Stimulated activated CD8-positive, alpha-beta memory T cell treated with anti-CD3 and anti-CD28 coated beads, Interleukin-7, amount 100 ng/mL, for 1 hour (primary cell): ENCODE data around the gene TPM2.

ENCODE experiments used
- DNase-seq, 2 donors: peaks; one replicate each; pipeline ENCODE4 v3.0.0-alpha.2; 2020; ENCODE audit warnings: low read depth in 2 of 2

Gene TPM2

GRCh38 chr9:35718721-35719511, 29.2 kb upstream of the TPM2 start:
- DNase-seq = no peak

GRCh38 chr9:35717132-35717870, 27.6 kb upstream of the TPM2 start:
- no peak for DNase-seq

GRCh38 chr9:35716230-35716629, 26.5 kb upstream of the TPM2 start:
- no peak for DNase-seq

GRCh38 chr9:35714579-35715252, 25.0 kb upstream of the TPM2 start:
- no peak for DNase-seq

DNA sequence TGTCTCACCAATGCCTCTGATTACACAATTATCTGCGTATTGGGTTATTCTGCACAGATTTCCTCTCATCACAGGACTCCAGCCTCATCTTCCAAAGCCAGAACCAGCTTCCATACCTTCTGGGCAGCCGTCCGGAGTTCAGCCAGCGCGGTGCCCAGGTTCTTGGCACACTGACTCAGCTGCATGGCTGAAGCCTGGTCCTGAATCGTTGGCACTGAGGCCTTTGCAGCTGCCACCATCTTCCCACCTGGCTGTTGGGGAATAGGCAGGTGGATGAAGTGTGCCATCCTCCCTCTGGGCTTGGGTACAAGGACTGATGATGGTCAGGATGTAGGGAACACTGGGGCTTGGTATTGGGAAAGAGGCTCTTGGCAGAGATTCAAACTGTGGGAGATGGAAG, 24.4 kb upstream of the TPM2 start:
- DNase-seq = no peak

- no peak for DNase-seq
Observed at GRCh38 chr9:35713578-35713977, 23.9 kb upstream of the TPM2 start.

DNA sequence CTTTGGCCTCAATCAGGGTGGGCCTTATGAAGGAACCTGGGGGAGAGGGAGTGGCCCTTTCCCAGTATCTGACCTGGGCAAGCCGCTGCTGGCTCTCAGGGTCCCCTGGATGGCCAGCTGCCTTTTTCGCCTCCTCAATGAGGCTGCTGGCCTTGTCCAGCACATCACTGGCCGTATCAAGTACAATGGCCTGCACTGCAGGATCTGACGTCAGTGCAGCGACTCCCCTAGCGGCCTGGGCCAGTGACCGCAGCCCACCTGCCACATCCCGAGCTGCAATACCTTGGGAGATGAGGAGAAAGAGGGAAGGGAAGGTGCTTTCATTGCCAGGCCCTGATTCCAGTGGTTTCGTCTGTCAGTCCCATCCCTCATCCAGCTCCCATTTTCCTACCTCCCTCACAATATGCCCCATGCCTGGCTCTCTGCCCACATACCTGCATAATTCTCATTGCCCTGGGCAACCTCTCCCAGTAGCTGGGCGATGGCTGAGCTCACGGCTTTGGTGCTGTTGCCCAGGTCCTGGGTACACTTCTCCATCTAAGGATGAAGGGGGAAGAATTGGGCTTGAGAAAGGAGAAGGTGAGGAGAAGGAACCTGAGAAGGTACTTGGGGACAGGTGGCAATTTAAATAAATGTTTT, 23.2 kb upstream of the TPM2 start:
- no peak for DNase-seq

DNA sequence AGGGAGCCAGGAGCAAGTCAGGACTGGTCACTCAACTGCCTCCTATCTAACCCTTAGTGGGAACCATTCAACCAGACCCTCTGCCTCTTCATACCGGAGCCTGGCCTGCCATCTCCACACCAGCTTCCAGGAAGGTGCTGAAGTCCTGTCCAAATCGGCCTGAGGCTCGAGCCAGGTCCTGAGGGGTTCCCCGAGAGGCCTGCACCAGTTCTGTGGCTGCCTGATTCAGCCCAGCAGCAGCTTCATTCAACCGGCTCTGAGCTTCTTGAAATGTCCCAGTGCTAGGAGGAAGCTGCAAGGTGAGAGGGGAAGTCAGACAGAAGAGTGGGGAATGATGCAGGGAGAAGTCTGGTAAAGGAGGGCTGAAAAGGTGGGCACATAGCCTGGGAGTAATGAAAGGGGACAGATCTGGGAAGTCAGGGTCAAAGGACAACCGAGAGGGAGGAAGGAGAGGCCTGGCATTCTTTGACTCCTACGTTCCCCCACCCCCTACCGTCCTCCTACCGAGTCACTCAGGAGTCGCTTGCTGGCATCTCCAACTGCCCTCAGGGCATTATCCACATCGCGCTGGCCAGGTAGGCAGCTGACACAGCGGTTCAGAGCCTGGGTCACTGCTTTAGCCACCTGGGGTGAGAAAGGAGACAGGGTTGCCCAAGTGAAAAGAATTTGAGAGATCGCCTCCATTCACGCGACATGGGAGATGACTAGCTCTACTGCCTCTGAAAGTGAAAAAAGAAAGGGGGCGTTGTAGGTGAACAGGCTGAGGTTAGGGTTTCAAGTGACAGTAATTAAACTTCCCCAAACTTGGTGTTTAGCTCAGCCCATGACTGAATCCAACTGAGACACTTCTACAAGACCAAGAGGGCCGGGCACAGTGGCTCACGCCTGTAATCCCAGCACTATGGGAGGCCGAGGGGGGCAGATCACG, 22.0 kb upstream of the TPM2 start:
- DNase-seq = no peak

DNA sequence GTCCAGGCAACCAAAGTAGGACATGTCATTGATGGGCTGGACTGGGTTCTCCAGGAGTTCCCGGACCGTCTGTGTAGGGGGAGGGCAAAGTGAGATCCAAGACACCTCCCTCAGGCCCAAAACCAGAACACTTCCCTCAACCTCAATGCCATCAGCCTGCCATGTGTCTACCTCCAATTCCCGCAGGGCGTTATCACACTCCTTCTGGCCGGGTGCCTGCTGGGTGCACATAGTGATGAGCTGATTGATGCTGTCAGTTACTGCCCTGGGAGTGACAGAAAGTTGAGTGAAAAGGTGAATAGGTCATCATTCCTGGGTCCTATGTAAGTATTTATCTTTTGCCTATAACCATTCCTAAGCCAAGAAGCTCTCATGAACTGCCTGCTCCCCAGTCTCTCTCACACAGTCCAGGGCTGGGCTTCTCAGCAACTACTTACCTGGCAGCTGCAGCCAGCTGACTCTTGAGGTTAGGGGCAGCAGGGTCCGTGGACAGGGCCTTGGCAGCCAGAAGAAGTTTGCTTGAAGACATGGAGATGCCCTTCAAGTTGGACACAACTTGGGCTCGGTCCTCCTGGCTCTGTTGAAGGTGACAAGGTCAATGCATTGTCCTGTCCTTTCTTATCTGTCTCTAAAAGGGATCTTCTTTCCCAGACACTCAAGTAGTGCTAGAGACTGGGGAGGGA, 21.2 kb upstream of the TPM2 start:
- DNase-seq = no peak

- no peak for DNase-seq
Observed at GRCh38 chr9:35708146-35708545, 18.4 kb upstream of the TPM2 start.

GRCh38 chr9:35706951-35707350, 17.2 kb upstream of the TPM2 start:
- no peak for DNase-seq

GRCh38 chr9:35705836-35706430, 16.2 kb upstream of the TPM2 start:
- DNase-seq = no peak

- DNase-seq = no peak
Observed at GRCh38 chr9:35705372-35705771, 15.6 kb upstream of the TPM2 start.

DNA sequence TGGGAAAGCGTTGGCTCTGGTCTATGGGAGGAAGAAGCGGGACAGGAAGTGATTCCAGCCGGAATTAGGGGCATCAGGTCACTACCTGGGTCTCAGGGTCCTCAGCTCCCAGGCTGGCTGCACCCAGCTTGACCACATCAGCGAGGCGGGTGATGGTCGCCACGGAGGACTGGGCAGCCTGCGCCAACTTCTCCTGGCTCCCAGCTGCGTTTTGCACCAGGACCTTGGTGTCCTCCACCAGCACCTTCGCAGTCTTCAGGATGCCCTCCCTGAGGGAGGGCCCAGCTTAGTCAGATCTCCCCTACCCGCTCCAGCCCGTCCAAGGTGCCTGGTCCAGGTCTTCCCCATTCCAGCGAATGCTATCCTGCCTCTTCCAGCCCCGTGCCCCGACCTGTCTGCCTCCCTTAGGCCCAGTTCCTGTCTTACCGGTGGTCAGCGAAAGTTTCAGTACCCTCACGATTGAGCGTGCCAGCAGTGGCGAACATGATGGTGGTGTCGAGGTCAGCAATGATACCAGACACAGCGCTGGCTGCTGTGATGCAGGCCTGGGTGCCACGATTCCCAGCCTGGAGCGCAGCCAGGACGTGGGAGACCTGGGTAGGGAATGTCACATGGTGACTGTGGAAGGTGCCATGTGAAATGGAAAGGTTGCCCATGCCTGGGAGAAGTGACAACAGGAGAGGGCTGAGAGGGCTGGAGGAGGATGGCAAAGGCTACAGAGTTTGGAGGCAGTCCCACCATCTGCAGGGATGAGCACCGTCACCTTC, 14.4 kb upstream of the TPM2 start:
- DNase-seq = no peak

GRCh38 chr9:35702696-35703095, 13.0 kb upstream of the TPM2 start:
- DNase-seq = no peak

DNA sequence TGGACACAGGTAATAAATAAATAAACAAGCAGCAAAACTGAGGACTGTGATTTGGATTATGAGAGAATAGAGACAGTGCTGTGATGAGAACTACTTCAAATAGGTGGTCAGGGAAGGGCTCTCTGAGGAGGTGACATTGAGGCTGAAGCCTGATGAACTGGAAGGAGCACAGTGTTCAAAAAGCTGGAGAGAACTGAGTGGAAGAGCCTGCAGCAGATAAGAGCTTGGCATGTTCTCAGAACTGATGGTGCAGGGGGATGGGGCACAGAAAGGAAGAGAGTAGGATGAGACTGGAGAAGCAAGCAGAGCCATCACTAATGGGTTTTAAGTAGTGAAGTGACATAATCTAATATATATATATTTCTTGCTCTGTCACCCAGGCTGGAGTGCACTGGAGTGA, 11.2 kb upstream of the TPM2 start:
- no peak for DNase-seq

DNA sequence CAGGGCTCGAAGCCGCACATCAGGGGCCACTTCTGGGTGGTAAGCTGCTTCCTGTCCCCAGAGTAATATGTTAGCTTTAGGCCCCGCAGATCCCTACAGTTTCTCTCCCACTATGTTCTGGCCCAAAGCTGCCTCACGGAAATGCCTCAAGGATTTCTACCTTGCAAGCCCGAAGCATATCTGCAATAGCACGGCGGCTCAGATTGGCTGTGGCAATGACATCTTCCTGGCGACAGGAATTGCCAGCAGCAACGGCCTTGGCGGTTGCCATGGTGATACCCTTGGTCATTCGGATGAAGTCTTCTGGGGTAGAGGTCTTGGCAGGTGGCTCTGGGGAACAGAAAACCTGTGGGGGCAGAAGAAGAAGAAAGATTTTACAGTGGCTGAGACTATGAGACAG, 10.3 kb upstream of the TPM2 start:
- DNase-seq = no peak

DNA sequence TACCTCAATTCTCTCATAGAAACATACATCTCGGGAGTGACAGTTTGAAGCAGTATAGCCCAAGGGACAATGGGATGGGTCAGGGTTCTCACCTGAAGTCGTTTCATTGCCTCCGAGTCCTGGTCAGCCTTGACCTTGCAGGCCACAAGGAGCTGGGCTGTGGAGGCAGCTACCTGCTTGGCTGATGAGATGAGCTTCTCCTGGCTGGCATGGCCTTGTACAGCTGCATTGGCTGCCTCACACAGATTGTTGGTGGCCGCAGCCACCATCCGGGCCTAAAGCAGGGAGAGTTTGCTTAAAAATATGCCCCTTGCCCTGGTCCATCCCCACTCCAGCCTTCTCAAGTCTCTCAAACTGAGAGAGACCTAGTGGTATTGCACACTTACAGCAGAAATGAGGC, 8.5 kb upstream of the TPM2 start:
- no peak for DNase-seq

DNA sequence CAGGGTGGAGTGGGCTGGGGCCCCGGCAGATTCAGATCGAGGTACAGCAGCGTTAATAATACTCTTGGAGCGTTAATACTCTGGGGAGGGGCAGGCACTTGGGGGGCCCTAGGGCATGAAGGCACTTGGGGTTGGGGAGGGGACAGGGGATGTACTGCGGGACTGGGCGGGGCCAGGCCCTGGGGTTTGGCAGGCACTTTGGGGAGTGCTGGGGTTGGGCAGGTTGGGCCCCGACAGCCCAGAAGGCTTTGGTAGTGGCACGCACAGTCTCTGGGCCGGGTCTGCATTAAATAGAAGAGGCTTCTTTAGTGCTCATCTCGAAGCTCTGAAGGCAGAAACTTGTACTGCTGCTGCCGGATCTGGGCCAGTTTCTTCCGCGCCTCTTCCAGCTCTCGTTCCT, 7.8 kb upstream of the TPM2 start:
- no peak for DNase-seq
